Lower leg skin (tissue), 3 donors: Measurements from ENCODE around the gene CCDC57.

Source experiments
- CTCF ChIP-seq, 3 donors: fragments of 450-650 bp; IDR thresholded peaks; one replicate each; pipeline ENCODE4 v1.5.1; 2016; ENCODE audit warnings: antibody characterized with exemption in 3 of 3, mild to moderate bottlenecking in 3 of 3, moderate library complexity in 2 of 3
- POLR2A ChIP-seq, 2 donors: fragments of 450-650 bp; IDR thresholded peaks; one replicate each; pipeline ENCODE4 v1.6.1; 2016 to 2017; ENCODE audit warnings: antibody characterized with exemption in 2 of 2, mild to moderate bottlenecking in 1 of 2, moderate library complexity in 1 of 2

- TF ChIP-seq POLR2A (IDR thresholded peaks at IDR 0.05) (no peak), CTCF (IDR thresholded peaks at IDR 0.05) (no peak)
These were observed 148.0 kb downstream of the CCDC57 start for GRCh38 chr17:82064433-82065192.
